Activated CD4-positive, alpha-beta T cell treated with anti-CD3 and anti-CD28 coated beads for 24 hours (primary cell): ENCODE measurements around the gene KLHL10.
"Not testable (repeated sequence)": the region's sequence is repeated elsewhere in the genome, so short reads cannot be mapped to it uniquely, and the experiment has no call there.

ENCODE experiments used
- DNase-seq, 2 donors: peaks; one replicate each; pipeline ENCODE4 v3.0.0-alpha.2; 2020; ENCODE audit warnings: low read depth in 2 of 2

Gene KLHL10

GRCh38 chr17:41813152-41813680 lies 24.4 kb upstream of the KLHL10 start:
- DNase-seq, result no peak

GRCh38 chr17:41813699-41814124 lies 23.9 kb upstream of the KLHL10 start:
- no peak for DNase-seq

- no peak for DNase-seq
Observed at GRCh38 chr17:41814195-41814594, 23.4 kb upstream of the KLHL10 start.

- DNase-seq, result no peak
Observed at GRCh38 chr17:41816637-41817320, 20.8 kb upstream of the KLHL10 start.

- no peak for DNase-seq
Observed at GRCh38 chr17:41818024-41818423, 19.6 kb upstream of the KLHL10 start.

GRCh38 chr17:41821776-41822175 lies 15.8 kb upstream of the KLHL10 start:
- DNase-seq, result no peak

GRCh38 chr17:41822216-41823140 lies 15.1 kb upstream of the KLHL10 start:
- no peak for DNase-seq

- no peak for DNase-seq
Observed at GRCh38 chr17:41823141-41823524, 14.5 kb upstream of the KLHL10 start.

- DNase-seq, result no peak
Observed at GRCh38 chr17:41823580-41823979, 14.0 kb upstream of the KLHL10 start.

GRCh38 chr17:41824086-41824485 lies 13.5 kb upstream of the KLHL10 start:
- no peak for DNase-seq

GRCh38 chr17:41825175-41825845 lies 12.3 kb upstream of the KLHL10 start:
- DNase-seq, result no peak

- not testable (repeated sequence) for DNase-seq
Observed at GRCh38 chr17:41829961-41830360, 7.7 kb upstream of the KLHL10 start.

- no peak for DNase-seq
Observed at GRCh38 chr17:41835214-41835799, 2.3 kb upstream of the KLHL10 start.

- DNase-seq, result peak; percentile 41 to 42
Observed at GRCh38 chr17:41835800-41836549, 1.6 kb upstream of the KLHL10 start, which contains the start of gene NT5C3B. TSS of gene NT5C3B (minus strand) at chr17:41836232. CDS start at chr17:41836193, 39 bp downstream.

GRCh38 chr17:41836550-41837196 lies 952 bp upstream of the KLHL10 start:
- DNase-seq, result no peak

- DNase-seq, result not testable (repeated sequence)
Observed at GRCh38 chr17:41839448-41839847, 1.8 kb downstream of the KLHL10 start.

- DNase-seq, result not testable (repeated sequence)
Observed at GRCh38 chr17:41840781-41841180, 3.2 kb downstream of the KLHL10 start.

GRCh38 chr17:41844971-41845370 lies 7.3 kb downstream of the KLHL10 start:
- no peak for DNase-seq

- no peak for DNase-seq
Observed at GRCh38 chr17:41848788-41849187, 11.2 kb downstream of the KLHL10 start.

- no peak for DNase-seq
Observed at GRCh38 chr17:41849251-41849990, 11.8 kb downstream of the KLHL10 start.
